CD4-positive, alpha-beta T cell (primary cell): ENCODE results near the gene PXDN. TPM values are rescaled to one million over a fixed set of nuclear protein-coding genes. Genes with fewer than 3 reads are reported as not detected.

Experiments used
- ATAC-seq: fragments of 200-7000 bp; cut with Tn5 transposase; one replicate; pipeline ENCODE4 v1.10.0; 2022; ENCODE audit warnings: mild to moderate bottlenecking; ENCODE audit not compliant: poor library complexity
- CTCF ChIA-PET: fragments of 350-600 bp; sonication (Branson Sonifier 250); formaldehyde crosslinking; loops from one replicate; lab custom pipeline; 2021; ENCODE audit warnings: antibody characterized with exemption, inconsistent platforms; lab: Charles Lee
- POLR2A ChIA-PET: fragments of 350-600 bp; sonication (Branson Sonifier 250); formaldehyde crosslinking; loops from one replicate; lab custom pipeline; 2021; ENCODE audit warnings: antibody characterized with exemption, inconsistent platforms; lab: Charles Lee
- DNase-seq, 14 experiments: peaks; one replicate each; pipeline ENCODE4 v3.0.0-alpha.2; 2013 to 2020; ENCODE audit warnings: mixed read lengths in 2 of 14
- H3K27ac ChIP-seq, 2 donors: one replicate each; pipeline versions ENCODE4 v1.5.1 to v1.7.0; 2013; ENCODE audit warnings: low read length in 2 of 2, low read depth in 1 of 2, mild to moderate bottlenecking in 1 of 2
- H3K27me3 ChIP-seq, 2 experiments: 1 replicate in 1 of 2; 2 replicates in 1 of 2; pipeline versions ENCODE4 v1.6.1 to v1.7.0; 2013; ENCODE audit warnings: low read length in 2 of 2, control low read depth in 1 of 2, mild to moderate bottlenecking in 1 of 2, moderate library complexity in 1 of 2; ENCODE audit not compliant: insufficient read depth in 2 of 2, control insufficient read depth in 1 of 2
- H3K36me3 ChIP-seq: one replicate; pipeline ENCODE4 v1.6.1; 2013; ENCODE audit warnings: low read length, control low read depth; ENCODE audit not compliant: insufficient read depth
- H3K4me1 ChIP-seq: one replicate; pipeline ENCODE4 v1.6.1; 2013; ENCODE audit warnings: low read length, control low read depth; ENCODE audit not compliant: insufficient read depth
- H3K4me3 ChIP-seq: one replicate; pipeline ENCODE4 v1.5.1; 2013; ENCODE audit warnings: mild to moderate bottlenecking, low read length, moderate library complexity
- H3K9me3 ChIP-seq, 2 experiments: 1 replicate in 1 of 2; 2 replicates in 1 of 2; pipeline versions ENCODE4 v1.6.1 to v1.7.0; 2013; ENCODE audit warnings: low read length in 2 of 2, mild to moderate bottlenecking in 2 of 2, control low read depth in 1 of 2, moderate library complexity in 1 of 2; ENCODE audit not compliant: control insufficient read depth in 1 of 2, insufficient read depth in 1 of 2
- H3K27ac Mint-ChIP-seq: one replicate; pipeline ENCODE4 v1.8.0; 2020; ENCODE audit warnings: mixed read lengths
- H3K27me3 Mint-ChIP-seq: one replicate; pipeline ENCODE4 v1.8.0; 2021; ENCODE audit warnings: mixed read lengths
- H3K36me3 Mint-ChIP-seq: one replicate; pipeline ENCODE4 v1.8.0; 2021; ENCODE audit warnings: low read depth, mixed read lengths
- H3K4me1 Mint-ChIP-seq: one replicate; pipeline ENCODE4 v1.8.0; 2021; ENCODE audit warnings: low read depth, mixed read lengths
- H3K4me3 Mint-ChIP-seq: one replicate; pipeline ENCODE4 v1.8.0; 2020; ENCODE audit warnings: mild to moderate bottlenecking, mixed read lengths
- H3K9me3 Mint-ChIP-seq: one replicate; pipeline ENCODE4 v1.8.0; 2020; ENCODE audit warnings: mixed read lengths
- intact Hi-C, 2 experiments: fragments of 100-400 bp; cut with DNase I in 1 of 2; cut with micrococcal nuclease in 1 of 2; formaldehyde crosslinking; loops; one replicate each; pipeline versions ENCODE4 v1.15.1 to v1.9.0; 2023 to 2025; cut with DNase I, micrococcal nuclease
- total RNA-seq, 174 experiments: library from RNA in 2 of 174; stranded (reverse) in 2 of 174; gene quantifications; one replicate each; pipeline ENCODE4 v1.2.3 and lab custom pipeline; 2021 to 2026
- TF ChIP-seq, protein P1 (sequence below): fragments of 200-600 bp; IDR thresholded peaks from one replicate; pipeline ENCODE4 v1.8.0; 2022; ENCODE audit warnings: antibody characterized with exemption, mild to moderate bottlenecking

Gene PXDN
- total RNA-seq, 2 experiments from 2014 or later: 0.47 to 0.84 TPM

DNA sequence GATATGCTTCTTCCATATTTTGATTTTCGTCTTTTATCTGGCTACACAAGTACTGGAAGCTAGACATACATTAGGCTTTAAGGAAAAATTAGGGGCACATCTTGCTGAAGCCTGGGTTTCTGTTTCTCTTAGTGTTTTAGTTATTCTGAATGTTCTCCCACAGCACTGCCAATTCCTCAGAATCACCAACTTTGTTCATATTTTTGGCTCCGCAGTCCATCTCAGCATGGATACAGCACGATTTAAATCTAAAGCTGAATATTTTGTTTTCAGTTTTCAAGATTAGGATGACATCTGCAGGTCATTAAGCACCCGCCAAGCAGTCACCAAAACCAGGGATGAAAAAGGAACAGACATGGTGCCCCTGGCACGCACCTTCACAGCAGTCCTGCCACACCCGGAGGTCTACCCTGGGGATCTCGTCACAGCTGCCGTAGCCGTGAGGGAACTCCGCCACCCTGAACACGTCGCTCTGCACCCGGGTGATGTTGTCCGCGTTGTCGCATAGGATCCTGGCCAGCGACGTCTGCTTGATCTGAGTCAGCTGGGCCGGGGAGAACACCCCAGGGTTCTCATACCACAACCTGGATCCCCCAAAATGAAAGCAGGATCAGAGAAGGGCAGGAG is 101.2 kb downstream of the PXDN start:
- no peaks in the 10 kb centered on the region for H3K9me3 Mint-ChIP-seq
- H3K36me3 Mint-ChIP-seq: no peaks in the 10 kb centered on the region
- DNase-seq (no peak), ATAC-seq (no peak)
- Histone ChIP-seq H3K36me3 (no peaks in the 10 kb centered on the region), H3K9me3 (peaks cover 0 to 11% of the 10 kb centered on the region in 2 experiments), H3K27ac (no peak overlapping the region), H3K27me3 (no peaks in the 10 kb centered on the region), H3K4me1 (no peaks in the 10 kb centered on the region), H3K4me3 (no peak overlapping the region)
- no peaks in the 10 kb centered on the region for H3K27me3 Mint-ChIP-seq
- intact Hi-C loops: no loop called here
- TF ChIP-seq, protein P1, sequence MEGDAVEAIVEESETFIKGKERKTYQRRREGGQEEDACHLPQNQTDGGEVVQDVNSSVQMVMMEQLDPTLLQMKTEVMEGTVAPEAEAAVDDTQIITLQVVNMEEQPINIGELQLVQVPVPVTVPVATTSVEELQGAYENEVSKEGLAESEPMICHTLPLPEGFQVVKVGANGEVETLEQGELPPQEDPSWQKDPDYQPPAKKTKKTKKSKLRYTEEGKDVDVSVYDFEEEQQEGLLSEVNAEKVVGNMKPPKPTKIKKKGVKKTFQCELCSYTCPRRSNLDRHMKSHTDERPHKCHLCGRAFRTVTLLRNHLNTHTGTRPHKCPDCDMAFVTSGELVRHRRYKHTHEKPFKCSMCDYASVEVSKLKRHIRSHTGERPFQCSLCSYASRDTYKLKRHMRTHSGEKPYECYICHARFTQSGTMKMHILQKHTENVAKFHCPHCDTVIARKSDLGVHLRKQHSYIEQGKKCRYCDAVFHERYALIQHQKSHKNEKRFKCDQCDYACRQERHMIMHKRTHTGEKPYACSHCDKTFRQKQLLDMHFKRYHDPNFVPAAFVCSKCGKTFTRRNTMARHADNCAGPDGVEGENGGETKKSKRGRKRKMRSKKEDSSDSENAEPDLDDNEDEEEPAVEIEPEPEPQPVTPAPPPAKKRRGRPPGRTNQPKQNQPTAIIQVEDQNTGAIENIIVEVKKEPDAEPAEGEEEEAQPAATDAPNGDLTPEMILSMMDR: no peak
- H3K4me3 Mint-ChIP-seq: no peak overlapping the region
- ChIA-PET POLR2A (no interaction called here), CTCF (no interaction called here)
- no peaks in the 10 kb centered on the region for H3K4me1 Mint-ChIP-seq
- no peak overlapping the region for H3K27ac Mint-ChIP-seq

DNA sequence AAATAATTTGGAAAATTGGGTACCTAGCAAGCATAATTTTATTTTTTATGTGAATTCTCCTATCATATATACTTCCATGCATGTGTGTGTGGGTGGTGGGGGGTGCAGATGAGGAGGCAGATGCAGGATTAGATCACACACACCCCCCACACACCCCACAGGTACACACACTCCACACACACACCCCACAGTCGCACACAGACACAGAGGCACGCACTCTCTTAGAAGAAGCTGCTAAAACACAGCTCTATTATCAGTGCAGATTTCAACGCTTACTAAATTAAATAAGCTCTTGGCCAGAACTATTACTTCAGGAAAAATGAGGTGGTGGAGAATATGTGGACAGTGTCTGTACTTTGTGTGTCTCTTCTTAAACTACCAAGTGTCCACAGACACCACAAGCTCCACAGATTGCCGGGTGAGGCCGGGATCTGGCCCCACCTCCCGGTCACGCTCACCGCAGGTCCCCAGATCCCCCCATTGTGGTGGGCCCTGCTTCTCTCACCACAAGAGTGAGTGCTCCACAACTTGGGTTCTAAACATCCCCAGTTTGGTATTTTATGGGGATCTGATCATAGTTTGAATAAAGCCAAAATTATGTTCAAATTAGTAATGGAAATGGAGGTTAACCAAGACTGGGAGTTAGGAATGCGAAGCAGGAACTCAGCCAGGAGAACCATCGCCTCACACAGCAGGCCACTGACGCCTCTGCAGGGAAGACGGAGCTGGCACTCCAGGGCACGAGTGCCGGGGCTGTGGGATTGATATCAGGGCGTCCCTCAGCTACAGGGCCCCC is 102.1 kb downstream of the PXDN start:
- Histone ChIP-seq H3K9me3 (peaks cover 0 to 3% of the 10 kb centered on the region in 2 experiments), H3K27ac (no peak overlapping the region), H3K36me3 (no peaks in the 10 kb centered on the region), H3K4me1 (no peaks in the 10 kb centered on the region), H3K4me3 (no peak overlapping the region), H3K27me3 (no peaks in the 10 kb centered on the region)
- Mint-ChIP-seq H3K27me3 (no peaks in the 10 kb centered on the region), H3K9me3 (no peaks in the 10 kb centered on the region), H3K4me3 (no peak overlapping the region), H3K4me1 (no peaks in the 10 kb centered on the region), H3K36me3 (no peaks in the 10 kb centered on the region), H3K27ac (no peak overlapping the region)
- TF ChIP-seq, protein P1: no peak
- ATAC-seq: no peak
- intact Hi-C loops: no loop called here
- POLR2A ChIA-PET: no interaction called here
- CTCF ChIA-PET: no interaction called here
- DNase-seq: no peak

DNA sequence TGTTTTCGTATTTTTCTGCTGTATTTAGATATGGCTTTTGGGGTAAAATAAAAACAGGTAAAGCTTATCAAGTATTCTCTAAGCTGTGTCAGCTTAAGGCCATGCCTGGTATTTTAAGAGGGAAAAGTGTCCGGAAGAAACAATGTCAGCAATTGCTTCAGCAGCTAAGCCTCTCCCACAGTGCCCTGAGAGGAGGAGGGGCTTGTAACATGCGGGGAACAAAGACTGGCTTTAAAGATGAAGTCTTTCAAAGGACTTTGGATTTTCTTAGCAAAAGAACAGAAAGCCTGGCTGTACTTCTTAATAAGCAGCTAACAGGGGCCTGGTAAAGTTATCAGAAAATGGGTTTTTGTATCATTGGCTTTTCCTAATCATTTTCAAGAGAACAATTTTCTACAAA is 102.8 kb downstream of the PXDN start:
- POLR2A ChIA-PET: no interaction called here
- Mint-ChIP-seq H3K4me1 (no peaks in the 10 kb centered on the region), H3K36me3 (no peaks in the 10 kb centered on the region)

More for the DNA sequence above, 102.8 kb downstream of the PXDN start:
- ATAC-seq: no peak
- H3K9me3 ChIP-seq: peaks cover 0 to 3% of the 10 kb centered on the region in 2 experiments
- no peaks in the 10 kb centered on the region for H3K27me3 Mint-ChIP-seq
- DNase-seq: no peak
- H3K27me3 ChIP-seq: no peaks in the 10 kb centered on the region
- no peak overlapping the region for H3K4me3 Mint-ChIP-seq
- no peaks in the 10 kb centered on the region for H3K9me3 Mint-ChIP-seq
- no peaks in the 10 kb centered on the region for H3K4me1 ChIP-seq
- intact Hi-C loops: no loop called here
- H3K27ac Mint-ChIP-seq: no peak overlapping the region
- H3K36me3 ChIP-seq: no peaks in the 10 kb centered on the region
- no peak overlapping the region for H3K27ac ChIP-seq
- H3K4me3 ChIP-seq: no peak overlapping the region
- CTCF ChIA-PET: no interaction called here
- TF ChIP-seq, protein P1: no peak
